ENCODE results near the gene MOB4.

MOB4 gene

DNA sequence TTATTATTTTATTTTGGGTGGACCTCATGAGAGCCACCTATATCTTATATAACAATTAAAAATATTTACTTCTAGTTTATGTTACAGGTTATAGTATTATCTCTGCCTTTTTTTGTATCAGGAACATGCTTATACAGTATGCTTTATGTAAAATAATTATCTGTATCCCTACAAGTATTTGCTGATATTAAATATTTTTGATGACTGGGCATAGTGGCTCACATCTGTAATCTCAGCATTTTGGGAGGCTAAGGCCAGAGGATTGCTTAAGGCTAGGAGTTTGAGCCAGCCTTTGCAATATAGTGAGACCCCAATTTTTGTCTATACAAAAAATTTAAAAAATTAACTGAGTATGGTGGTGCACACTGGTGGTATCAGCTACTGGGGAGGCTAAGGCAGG lies 39.6 kb downstream of the MOB4 start:
- TF ChIP-seq POLR2AphosphoS5 (IDR thresholded peaks at IDR 0.05; ENCODE audit: low read depth, low read length), result no peak
- TF ChIP-seq FOXP2 (optimal IDR thresholded peaks at IDR 0.05; ENCODE audit: borderline replicate concordance, extremely low read depth, extremely low read length, insufficient read depth), result no peak
- TF ChIP-seq TAF1 (IDR thresholded peaks at IDR 0.05; ENCODE audit: borderline replicate concordance, insufficient read depth, low read length), result no peak
- TF ChIP-seq SIN3A (IDR thresholded peaks at IDR 0.05; ENCODE audit: borderline replicate concordance, insufficient read depth, low read length), result no peak
- no peak for TF ChIP-seq REST (IDR thresholded peaks at IDR 0.05; ENCODE audit: insufficient read depth in 1 of 2, low read depth in 2 of 2, low read length in 2 of 2)

DNA sequence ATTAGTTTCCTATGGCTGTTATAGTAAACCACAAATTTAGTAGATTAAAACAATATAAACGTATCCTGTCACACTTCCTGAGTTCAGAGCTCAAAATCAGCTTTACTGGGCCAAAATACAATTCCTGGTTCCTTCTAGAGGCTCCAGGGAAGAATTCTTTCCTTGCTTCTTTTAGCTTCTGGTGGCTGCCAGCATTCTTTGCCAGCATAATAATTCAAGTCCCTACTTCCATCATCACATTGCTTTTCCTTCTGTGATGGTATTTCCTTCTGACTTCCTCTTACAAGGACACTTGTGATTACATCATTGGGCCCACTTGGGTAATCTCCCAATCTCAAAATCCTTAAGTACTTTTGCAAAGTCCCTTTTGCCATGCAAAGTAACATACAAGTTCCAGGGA lies 40.6 kb downstream of the MOB4 start:
- no peak for TF ChIP-seq SIN3A (IDR thresholded peaks at IDR 0.05; ENCODE audit: borderline replicate concordance, insufficient read depth, low read length)
- no peak for TF ChIP-seq REST (IDR thresholded peaks at IDR 0.05; ENCODE audit: insufficient read depth in 1 of 2, low read depth in 2 of 2, low read length in 2 of 2)
- TF ChIP-seq POLR2AphosphoS5 (IDR thresholded peaks at IDR 0.05; ENCODE audit: low read depth, low read length), result no peak

- TF ChIP-seq SIN3A (IDR thresholded peaks at IDR 0.05; ENCODE audit: borderline replicate concordance, insufficient read depth, low read length) (no peak), POLR2AphosphoS5 (IDR thresholded peaks at IDR 0.05; ENCODE audit: low read depth, low read length) (no peak), TAF1 (IDR thresholded peaks at IDR 0.05; ENCODE audit: borderline replicate concordance, insufficient read depth, low read length) (no peak), REST (IDR thresholded peaks at IDR 0.05; ENCODE audit: insufficient read depth in 1 of 2, low read depth in 2 of 2, low read length in 2 of 2) (no peak), FOXP2 (optimal IDR thresholded peaks at IDR 0.05; ENCODE audit: borderline replicate concordance, extremely low read depth, extremely low read length, insufficient read depth) (no peak)
Measured at GRCh38 chr2:197558393-197558792, 42.5 kb downstream of the MOB4 start.

DNA sequence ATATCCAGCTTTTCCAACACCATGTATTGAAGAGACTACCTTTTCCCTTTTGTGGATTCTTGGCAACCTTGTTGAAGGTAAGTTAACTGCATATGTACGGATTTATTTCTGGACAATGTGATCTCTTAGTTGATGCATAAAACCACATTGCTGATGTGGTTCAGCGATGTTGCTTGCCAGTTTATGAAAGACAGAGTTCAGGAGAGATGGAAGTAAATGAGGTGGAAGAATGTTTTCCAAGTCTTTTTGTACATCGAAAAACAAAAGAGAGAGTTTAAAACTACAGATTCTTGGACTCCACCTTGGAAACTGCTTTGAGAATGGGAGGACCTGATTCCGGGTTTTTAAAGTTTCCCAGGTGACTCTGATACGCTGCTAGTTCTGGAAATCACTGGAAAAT lies 43.8 kb downstream of the MOB4 start:
- no peak for TF ChIP-seq SIN3A (IDR thresholded peaks at IDR 0.05; ENCODE audit: borderline replicate concordance, insufficient read depth, low read length)
- TF ChIP-seq FOXP2 (optimal IDR thresholded peaks at IDR 0.05; ENCODE audit: borderline replicate concordance, extremely low read depth, extremely low read length, insufficient read depth), result no peak
- TF ChIP-seq TAF1 (IDR thresholded peaks at IDR 0.05; ENCODE audit: borderline replicate concordance, insufficient read depth, low read length), result no peak
- TF ChIP-seq REST (IDR thresholded peaks at IDR 0.05; ENCODE audit: insufficient read depth in 1 of 2, low read depth in 2 of 2, low read length in 2 of 2), result no peak
- no peak for TF ChIP-seq POLR2AphosphoS5 (IDR thresholded peaks at IDR 0.05; ENCODE audit: low read depth, low read length)

DNA sequence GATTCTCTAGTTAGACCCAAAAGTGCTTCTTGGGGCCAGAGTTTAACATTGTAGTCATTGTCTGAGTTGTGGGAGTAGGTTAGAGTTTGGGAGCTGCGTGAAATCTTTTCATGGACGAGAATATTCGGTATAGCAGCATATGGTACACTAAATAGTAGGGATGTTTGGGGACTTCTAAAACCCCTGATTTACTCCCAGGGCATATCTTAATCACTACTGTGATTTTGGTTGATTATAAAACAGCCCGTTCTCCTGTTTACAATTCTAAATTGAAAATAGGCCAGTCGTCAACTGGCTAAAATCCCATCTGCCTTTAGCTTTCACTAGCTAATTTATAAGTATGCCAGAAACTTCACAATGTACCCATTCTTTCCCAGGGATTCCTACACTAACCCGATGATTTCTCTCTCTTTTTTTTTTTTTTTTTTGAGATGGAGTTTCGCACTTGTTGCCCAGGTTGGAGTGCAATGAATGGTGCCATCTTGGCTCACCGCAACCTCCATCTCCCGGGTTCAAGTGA lies 44.3 kb downstream of the MOB4 start:
- TF ChIP-seq SIN3A (IDR thresholded peaks at IDR 0.05; ENCODE audit: borderline replicate concordance, insufficient read depth, low read length) (no peak), POLR2AphosphoS5 (IDR thresholded peaks at IDR 0.05; ENCODE audit: low read depth, low read length) (no peak), FOXP2 (optimal IDR thresholded peaks at IDR 0.05; ENCODE audit: borderline replicate concordance, extremely low read depth, extremely low read length, insufficient read depth) (no peak), REST (IDR thresholded peaks at IDR 0.05; ENCODE audit: insufficient read depth in 1 of 2, low read depth in 2 of 2, low read length in 2 of 2) (no peak), TAF1 (IDR thresholded peaks at IDR 0.05; ENCODE audit: borderline replicate concordance, insufficient read depth, low read length) (no peak)
